Effector CD8-positive, alpha-beta T cell (primary cell): ENCODE data around the gene CERK.

Experiments used
- DNase-seq: peaks from one replicate; lab custom pipeline; 2025; lab: John Stamatoyannopoulos, UW

CERK gene

DNA sequence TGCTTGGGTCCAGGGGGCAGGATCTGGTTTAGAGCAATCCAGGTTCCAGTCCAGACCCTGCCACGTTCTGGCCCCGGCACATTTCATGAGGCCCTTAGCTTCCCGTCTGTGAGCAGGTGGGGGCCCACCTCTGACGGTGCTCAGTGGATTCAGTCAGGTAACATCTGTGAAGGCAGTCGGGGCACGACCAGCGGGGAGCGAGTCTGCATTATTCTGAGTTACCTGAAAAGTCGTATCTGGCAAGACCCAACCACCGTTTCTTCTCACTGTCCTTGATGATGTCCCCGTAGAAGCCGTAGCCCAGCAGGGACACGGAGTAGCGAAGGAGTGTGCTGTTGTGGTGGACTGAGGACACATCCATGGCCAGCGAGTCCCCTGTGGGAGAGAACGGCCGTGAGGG is 39.0 kb downstream of the CERK start:
- no peak for DNase-seq

DNA sequence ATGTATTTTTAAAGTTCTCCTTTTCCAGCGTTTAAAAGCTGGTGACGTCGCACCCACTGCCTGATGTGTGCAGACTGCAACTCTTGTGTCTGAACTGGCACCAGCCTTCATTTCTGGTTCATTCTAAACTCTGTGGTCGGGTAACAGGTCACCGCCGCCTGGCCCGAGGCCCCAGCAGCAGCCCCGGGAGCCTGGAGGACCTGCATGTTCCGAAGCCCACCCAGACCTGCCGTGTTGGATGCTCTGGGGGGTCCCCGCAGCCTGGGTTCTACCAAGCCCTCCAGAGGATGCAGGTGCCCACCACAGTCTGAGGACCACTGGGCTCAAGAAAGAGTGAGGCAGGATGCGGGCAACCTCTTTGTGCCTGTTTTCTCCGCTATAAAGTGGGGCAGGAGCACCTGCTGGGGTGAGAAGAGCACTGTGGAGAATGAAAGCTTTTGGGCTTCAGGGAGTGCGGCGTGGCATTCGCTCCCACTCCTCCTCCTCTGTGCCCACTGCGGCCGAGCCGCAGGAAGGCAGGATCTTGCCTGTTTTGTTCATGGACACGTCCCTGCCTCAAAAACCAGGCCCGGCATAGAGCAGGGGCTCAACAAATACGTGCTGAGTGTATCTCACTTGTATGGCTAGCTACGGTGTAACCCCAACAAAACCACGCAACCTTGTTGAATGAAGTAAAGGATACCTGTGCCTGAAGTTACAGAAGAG is 40.1 kb downstream of the CERK start:
- no peak for DNase-seq

DNA sequence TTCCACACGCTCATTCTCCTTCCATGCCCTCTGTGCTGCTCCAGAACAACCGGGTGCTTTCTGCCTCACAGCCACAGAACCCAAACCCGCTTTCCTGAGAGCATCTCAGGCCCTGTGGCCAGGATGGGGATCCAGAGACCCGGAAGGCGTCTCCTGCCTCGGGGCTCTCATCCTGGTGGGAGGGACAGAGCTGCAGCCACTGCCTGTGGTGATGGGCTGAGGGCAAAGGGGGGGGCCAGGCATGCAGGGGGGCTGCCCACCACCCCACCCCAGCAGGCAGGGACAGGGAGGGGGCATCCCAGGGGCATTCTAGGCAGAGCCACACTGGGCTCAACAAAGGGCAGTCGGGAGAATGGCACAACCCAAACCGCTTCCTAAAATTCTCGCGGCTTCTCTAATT is 41.4 kb downstream of the CERK start:
- no peak for DNase-seq

DNA sequence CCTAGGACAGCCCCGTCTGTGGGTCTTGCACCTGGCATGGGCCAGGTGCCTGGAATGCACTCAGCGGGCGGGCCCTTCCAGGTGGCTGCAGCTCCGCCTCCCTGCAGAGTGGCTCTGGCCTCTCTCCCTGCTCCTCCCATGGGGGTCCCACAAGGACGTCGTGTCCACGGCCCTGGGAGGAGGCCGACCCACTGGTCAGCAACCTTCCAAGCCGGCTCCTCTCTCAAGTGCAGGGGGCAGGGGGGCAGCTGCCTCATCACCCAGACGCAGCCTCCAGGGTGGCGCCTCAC is 41.9 kb downstream of the CERK start:
- DNase-seq = no peak

DNA sequence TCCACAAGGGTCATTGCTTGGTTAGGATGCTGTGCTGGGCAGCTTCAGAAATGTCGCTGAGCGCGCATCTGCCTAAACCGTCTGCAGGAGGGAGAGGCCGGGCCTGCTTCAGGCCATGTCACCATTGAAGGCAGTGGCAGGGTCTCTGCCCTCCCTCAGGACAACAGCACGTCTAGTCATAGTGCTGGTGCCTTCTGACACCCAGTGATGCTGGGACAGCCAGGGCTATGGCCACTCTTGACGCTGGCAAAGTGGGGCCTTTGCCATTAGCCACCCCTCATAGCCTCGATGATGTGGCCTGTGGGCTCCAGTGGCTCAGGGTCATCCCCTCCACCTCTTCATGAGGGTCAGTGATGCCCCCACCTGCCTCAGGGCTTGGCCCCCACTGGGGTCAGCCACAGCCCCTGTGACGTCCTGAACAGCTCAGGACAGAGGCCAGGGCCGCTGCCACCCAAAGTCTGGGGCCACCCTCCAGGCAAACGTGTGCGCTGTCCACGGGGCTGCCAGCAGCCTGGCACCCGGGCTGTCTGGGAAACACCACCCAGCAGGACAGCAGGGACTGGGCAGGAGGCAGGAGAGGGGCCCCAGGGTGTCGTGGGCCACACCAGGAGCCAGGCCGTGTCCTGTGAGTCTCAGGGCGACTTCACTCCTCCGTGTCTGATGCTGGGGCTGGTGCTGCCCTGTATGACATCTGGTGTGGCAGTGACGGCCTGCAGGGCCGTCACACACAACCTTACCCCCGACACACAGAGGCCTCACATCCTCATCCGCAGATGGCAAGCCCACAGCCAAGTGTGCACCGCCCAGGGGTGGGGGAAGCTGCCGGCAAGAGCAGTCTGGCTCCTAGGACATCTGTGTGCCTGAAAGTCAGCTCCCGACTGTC is 42.5 kb downstream of the CERK start:
- DNase-seq = no peak

DNA sequence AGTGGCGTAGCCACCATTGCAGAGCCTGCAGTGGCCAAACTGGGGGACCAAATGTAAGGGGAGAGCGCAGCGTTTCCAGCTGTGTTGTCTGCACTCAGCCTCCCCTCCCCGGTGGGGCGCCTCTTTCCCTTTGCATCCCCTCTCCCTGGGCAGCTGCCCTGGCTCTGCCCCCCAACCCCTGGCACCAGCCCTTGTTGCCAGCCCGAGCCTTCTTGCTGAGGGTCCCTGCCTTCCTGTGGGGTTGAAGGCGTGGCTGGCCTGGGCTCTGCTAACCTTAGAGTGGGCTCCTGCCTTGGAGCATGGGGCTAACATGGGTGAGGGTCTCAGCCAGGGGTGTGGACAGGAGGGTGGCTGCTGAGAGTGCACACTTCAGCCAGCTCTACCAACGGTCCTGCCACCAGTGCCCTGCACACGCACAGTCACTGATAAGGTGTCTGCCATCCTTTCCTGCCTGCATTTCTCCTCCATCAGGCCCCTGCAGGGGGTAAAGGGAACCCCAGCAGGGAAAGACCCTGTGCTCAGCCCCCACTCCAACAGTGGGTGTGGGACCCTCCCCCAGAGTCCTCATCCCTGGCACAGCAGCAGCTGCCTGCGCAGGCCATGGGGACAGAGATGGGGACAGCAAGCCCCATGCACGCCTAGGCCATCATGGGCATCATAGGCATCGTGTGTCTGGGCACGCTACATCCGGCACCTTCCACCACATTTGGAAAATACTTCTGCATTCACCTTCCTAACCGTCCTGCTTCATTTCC is 43.5 kb downstream of the CERK start:
- no peak for DNase-seq

DNA sequence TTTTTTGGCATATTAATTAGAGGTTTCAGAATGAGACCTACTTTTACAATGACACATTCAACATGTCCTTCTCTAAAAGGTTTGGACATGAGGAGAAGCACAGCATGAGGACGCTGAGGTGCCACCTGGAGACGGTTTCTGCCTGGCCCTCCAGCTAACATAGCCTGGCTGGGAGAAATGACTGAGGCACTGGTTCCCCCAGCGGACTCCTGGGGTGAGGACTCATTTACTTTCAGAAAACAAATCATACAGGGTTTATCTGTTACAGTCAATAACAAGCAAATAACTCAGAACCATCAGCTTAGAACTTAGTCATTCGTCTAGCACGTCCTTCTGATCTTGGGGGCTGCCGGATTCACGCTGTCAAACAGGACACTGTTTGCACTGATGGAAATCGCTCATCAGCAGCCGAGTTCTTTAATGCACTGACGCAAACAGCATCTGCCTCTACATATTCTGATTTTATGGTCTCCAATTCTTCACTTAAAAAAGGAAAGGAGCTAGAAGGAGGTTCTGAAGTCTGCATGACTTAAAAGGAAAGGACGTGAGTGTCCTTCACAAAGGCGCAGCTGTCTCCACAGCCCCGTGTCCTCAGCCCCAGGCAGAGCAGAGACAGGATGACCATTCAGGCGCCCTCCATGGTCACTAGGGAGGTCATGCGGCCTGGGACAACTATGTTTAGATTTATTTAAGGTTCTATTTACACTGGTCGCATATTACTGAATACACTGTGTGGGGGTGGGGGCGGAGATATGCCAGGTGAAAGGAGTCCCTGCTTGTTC is 44.2 kb downstream of the CERK start:
- DNase-seq = no peak

DNA sequence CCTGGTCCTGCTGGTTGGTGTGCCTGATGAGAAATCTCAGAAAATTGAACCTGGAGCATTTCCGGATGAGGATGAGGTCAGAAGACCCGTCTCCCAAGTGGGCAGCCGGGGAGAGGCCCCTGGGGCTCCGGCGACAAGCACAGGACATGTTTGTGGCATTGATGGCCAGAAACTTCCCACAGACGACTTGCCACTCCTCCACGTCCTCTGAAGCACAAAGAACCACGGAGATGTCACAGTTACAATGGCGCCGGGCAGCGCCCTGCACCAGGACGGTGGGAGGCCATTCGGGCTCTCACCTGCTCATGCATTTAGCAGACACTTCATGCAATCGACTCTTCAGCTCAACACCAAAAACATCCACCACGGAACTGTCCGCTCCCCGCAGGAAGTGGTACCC is 46.5 kb downstream of the CERK start:
- no peak for DNase-seq

DNA sequence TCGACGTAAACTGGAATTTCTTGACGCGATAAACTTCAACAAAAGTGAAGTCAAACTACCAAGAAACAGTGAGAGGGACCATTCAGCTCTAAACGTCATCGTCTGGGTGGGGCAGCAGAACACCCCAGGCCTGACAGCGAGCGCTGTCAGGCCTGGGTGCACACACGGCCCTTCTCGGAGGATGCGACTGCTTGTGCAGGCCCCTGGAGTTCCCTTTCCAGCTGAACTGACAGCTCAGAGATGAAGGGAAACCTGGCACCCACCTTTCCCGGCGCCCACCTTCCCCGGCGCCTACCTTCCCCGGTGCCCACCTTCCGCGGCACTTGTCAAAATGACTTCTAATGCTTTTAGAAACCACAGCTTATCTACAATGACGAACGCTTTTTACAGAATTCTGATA is 47.9 kb downstream of the CERK start:
- DNase-seq = no peak

DNA sequence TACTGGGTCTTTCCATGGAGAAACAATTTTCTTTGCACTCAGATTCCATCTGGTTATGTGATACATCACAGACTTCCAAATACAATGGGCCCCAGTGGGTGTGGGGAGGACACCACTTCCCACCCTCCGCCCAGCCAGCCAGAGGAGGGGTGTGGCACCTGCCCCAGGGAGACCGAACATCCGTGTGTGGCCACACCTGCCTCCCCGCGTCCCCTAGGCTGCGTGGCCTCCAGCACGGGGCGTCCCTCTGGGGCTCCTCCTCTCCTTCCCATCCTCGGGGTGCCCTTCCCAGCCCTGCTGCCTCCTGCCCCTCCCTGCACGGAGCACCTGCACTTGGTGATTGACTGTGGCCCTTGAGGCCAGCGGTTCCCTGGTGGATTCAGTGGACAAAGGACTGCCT is 49.1 kb downstream of the CERK start:
- DNase-seq = no peak

DNA sequence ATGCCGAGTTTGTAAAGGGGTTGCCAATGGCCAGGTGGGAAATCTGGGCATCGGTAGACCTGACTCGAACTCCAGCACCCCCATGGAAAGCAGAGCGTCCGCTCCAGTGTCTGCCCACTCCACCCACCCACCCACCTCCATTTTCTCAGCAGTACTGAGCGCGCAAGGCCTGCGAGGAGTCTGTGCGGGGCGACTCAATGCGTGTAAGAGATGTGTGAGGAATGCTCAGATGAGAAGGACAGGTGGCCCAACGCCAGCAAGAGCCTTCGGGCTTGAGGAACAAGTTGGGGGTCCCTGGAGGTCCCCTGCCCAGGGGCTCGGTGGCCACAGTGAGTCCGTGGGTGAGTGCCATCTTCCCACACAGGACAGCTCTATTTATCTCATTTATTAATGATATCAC is 50.6 kb downstream of the CERK start:
- DNase-seq = no peak

DNA sequence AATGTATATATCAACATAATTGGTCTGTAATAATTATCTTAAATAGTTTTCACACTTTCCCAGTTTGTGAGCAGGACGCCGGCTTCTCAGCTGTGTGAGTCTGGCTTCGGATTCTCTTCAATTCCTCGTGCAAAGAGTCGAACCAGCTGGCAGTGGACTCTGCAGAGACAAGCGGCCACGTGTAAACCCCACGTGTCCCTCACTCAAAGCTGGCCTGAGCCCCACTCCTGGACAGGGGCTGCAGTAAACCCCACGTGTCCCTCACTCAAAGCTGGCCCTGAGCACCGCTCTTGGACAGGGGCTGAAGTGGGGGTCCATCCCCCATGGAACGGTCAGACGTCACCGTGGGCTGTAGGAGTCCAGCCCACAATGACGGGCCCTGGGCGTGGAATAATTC is 51.0 kb downstream of the CERK start:
- no peak for DNase-seq

DNA sequence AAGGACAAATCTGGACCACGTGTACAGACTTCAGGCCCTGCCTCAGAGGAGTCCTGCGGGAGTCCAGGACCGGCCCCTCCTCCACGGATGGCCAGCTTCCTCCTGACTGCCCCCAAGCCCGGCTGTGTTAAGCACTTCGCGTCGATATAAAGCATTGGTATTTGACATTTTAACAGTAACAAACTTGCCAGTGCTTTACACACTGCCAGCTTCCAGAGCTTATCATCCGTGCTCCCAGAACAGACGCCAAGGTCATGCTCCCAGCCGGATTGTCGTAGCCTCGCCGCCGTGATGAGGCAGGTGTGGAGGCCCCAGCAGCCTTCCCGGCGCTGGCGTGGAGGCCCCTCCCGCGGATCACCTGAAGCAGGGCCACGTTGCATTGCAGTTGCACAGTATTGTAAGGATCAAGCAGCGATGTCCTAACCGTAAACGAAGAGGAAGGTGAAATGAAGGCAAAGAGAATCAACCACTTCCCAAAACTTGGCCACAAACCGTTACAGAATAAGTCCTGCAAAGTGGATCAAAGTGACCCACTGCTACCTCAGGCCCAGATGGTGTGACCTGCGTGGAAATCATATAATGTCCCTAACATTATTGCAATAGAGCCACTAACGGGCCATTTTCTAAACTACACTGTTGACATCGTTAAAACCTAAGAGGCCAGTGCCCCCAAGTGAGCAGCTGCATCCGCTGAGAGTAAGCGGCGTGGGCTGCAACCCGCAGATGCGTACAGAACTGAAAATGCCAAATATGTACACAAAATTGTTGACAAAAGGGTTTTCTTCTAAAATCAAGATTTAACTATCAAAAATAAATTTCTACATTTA is 51.6 kb downstream of the CERK start:
- no peak for DNase-seq

DNA sequence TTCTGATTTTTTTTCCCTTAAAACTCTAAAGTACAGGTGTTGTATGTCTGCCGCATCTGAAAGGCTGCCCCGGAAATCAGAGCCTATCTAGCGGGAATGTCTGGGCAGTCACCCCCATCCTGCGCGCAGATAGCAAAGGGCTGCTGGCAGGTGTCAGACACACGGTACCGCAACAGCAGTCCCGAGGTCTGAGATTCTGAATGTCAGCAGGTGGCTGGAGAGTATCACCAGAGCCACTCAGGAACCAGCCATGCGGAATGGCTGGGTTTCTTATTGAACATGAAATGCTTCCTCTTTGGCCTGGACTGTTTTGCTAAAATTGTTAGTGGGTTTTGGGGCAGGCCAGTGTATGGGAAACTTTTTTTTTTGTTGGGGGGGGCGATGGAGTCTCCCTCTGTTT is 53.3 kb downstream of the CERK start:
- DNase-seq = no peak

DNA sequence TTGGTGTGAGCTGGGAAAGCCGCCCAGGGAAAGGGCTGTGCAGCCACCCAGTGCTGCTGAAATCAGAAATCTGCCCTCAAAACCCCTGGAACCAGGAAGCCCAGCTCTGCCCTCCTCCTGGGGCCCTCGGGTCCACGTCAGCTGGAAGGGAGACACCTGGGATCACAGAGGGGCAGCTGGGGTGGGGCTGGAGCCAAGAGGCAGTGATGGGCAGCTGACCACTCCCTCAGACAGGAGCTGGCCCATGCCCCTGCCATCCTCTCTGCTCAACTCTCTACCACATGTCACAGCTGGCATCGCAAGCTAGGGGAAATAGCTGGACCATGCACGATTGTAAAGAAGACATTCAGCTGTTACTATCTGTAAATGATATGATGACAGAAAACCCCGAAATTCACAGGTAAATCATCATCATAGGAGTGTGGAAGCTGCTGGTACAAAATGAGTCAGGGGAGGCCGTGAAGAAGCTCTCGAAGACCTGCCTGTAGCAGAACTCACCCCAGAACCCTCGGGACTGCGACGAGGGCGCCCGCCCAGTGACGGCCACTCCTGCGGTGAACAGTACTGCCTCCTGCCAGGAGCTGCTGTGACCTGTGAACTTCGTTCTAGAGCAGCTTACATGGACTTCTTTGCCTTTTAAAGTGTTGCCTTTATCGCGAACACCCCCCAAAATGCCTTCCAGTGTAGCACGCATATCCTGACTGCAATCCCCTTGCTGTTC is 55.9 kb downstream of the CERK start:
- DNase-seq = no peak

DNA sequence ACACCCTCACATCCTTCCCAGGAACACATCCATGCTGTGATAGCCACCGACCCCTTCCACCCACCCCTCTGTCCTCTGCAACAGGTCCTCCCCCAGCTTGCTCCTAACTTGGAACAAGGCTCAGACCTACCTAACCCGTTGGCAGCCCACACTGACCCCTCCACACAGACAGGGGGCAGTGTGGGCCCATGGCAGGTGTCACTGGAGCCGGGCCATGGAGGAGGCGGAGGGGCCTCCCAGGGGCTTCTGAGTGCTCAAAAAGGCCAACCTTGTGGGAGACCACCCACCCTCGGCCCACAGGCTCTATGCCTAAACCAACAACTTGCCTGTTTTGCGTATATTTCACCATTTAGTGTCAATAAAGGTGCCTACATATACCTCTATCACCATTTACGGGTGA is 57.0 kb downstream of the CERK start:
- no peak for DNase-seq

DNA sequence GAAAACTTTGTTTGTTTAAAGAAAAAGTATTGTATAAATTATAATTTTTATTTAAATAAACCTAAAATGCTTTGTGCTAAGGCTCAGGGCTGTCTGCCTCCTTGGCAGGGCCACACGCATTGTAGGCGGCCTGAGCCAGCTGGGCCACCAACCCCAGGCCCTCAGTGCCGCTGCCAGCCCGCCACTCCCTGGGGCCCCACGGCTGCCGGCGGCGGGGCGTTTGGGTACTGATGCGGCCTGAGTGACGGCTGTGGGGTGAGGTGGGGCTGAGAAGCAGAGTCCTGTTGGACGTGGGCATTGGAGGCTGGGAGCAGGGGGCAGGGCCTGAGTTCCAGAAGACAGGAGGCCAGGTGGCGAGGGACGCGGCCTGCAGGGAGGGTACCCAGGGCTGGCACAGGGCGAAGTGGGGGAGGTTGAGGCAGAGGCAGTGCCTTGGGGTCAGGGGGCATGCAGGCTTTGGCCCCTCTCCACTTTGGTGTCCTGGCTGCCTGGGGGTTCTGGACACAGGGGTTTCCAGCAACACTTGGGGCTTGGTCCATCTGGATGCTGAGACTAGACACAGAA is 58.3 kb downstream of the CERK start:
- DNase-seq = no peak

DNA sequence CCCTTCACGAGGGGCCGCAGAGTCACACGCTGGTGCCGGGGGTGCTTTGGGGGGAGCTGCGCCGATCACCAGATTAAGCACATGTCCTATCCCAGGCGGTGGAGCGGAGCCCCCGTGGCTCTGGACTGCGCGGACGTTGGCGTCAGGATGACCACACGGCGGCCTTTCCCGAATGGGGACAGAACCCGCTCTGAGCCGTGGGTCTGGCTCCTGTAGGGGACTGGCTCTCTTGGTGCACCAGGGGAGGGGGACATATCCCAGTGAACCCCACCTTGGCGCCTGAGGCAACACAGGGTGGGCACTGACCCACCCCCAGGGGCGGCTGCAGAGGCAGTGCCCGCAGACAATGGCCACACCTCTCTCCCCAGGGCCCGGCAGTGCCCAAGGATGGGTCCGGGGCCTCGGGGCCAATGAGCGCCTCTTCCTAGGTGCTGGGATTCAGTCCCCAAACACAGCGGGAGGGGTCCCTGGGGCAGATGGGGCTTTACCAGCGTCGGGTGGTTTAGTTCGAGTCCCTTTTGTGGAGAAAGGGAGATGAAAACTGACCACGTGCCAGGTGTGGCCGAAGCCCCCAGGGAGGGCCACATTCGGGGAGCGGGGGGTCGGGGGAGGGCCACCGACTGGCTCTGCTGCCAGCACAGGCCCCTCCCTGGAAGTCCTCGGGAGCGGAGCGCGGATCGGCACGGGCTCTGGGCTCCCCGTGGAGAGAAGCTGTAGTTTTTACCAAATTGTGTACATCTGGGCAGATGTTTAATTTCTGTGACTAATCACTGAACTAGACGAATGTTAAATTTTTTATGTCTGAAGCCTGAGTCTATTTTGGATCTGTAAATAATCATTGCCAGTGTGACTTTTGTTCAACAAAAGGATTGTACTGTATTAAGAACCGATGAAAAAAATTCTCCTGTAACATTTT is 59.0 kb downstream of the CERK start:
- no peak for DNase-seq

DNA sequence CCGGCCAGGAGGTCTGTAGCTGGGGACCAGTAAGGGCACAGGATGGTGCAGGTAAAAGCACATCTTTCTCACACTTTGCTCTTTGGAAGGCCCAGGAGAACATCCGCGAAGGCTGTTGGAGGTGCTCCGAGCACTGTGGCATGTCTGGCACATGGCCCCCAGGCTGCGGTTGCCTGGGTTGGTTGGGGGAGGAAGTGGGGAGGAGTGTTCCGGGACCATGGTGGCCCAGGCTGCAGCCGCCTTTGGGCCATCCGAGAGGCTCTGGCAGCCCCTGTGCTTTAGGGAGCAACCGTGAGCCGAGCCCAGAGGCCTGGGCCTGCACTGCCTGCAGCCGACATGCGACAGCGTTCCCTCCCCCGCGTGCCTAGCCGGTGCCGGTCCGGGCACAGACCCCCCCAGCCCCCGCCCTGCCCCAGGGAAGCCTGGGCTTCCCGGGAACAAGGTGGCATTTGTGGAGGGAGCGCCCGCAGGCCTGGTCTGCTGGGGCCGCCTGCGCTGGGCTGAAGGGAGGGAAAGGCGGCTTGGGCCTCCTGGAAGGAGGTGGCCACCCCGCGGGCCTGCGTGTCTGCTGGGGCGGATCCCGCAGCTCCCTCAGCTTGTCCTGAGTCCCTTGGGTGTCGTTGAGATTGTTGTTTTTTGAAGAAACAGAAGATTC is 59.9 kb downstream of the CERK start:
- no peak for DNase-seq
